Liver (tissue), 3 donors: Measurements from ENCODE around the gene CFTR.

Experiments
- CTCF ChIP-seq: fragments of 150-350 bp; IDR thresholded peaks from 2 replicates; pipeline ENCODE4 v1.5.1; 2017; ENCODE audit warnings: improper control_type of control experiment, low read depth, low read length; ENCODE audit not compliant: missing input control
- GABPA ChIP-seq, 2 donors: IDR thresholded peaks in 1 of 2; conservative IDR thresholded peaks in 1 of 2; 2 replicates each; pipeline ENCODE4 v1.6.1; 2016; ENCODE audit warnings: antibody characterized with exemption in 2 of 2, mild to moderate bottlenecking in 1 of 2, moderate library complexity in 1 of 2
- donor health status: healthy.
- donor health status: healthy.

GRCh38 chr7:117630907-117631564 lies 151.2 kb downstream of the CFTR start:
- no peak for TF ChIP-seq CTCF
- no peak for TF ChIP-seq GABPA (IDR thresholded peaks at IDR 0.05 in 1 of 2, conservative IDR thresholded peaks at IDR 0.05 in 1 of 2)
